ENCODE results near the gene NEO1. TPM values are rescaled to one million over a fixed set of nuclear protein-coding genes. Genes with fewer than 3 reads are reported as not detected.

The NEO1 gene
- total and polyA plus RNA-seq, 4 donors: 1.6 to 9.9 (median 5.8) TPM

DNA sequence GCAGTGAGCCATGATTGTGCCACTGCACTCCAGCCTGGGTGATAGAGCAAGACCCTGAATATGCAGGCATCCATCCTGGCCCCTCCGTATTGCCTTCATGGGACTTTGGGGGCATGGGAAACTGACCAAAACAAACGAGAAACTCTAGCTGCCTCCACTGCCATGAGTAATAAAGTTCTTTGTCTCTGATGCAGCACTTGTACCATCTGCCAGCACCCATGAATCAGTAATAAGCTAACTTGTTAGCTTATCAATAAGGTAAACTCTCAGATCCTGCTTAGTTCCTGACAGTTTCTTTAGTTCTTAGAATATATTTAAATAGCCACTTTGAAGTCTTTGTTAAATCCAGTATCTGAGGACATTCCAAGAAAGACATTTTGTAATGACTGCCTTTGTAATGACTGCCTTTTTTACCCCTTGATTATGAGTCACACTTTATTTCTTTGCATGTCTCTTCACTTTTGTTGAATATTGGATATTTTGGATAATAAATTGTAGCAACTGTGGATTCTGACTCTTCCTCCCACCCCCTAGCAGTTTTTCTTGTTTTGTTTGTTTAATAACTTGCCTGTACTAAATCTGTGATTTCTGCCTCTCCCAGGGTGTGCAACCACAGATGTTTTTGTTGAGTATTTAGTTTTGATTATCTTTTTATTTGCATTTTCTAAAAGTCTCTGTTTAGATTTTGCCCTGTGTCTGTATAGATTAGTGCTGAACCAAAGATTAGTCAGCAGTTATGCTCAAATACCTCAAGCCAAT lies 179.6 kb downstream of the NEO1 start:
- Histone ChIP-seq H3K4me3 (ENCODE audit: low read depth in 1 of 3, low read length in 3 of 3) (no peak overlapping the region), H3K36me3 (ENCODE audit: control insufficient read depth in 4 of 4, insufficient read depth in 3 of 4, low read depth in 1 of 4, low read length in 3 of 4) (no peaks in the 10 kb centered on the region), H3K9ac (ENCODE audit: low read depth in 1 of 2, low read length in 2 of 2) (no peak overlapping the region), H3K9me3 (ENCODE audit: control insufficient read depth in 4 of 4, low read length in 3 of 4) (no peaks in the 10 kb centered on the region), H3K27ac (ENCODE audit: low read depth in 1 of 2, low read length in 2 of 2) (no peak overlapping the region), H3K27me3 (ENCODE audit: control insufficient read depth in 4 of 4, insufficient read depth in 4 of 4, low read length in 3 of 4) (no peaks in the 10 kb centered on the region), H3K4me1 (ENCODE audit: control insufficient read depth in 4 of 4, insufficient read depth in 4 of 4, low read length in 3 of 4) (no peaks in the 10 kb centered on the region)
- no peak for TF ChIP-seq EGR1 (IDR thresholded peaks at IDR 0.05; ENCODE audit: low read depth in 2 of 2)
- TF ChIP-seq RAD21 (IDR thresholded peaks at IDR 0.05): no peak
- no peak for TF ChIP-seq TAF1 (conservative IDR thresholded peaks at IDR 0.05)
- TF ChIP-seq, protein P1, sequence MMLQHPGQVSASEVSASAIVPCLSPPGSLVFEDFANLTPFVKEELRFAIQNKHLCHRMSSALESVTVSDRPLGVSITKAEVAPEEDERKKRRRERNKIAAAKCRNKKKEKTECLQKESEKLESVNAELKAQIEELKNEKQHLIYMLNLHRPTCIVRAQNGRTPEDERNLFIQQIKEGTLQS (IDR thresholded peaks at IDR 0.05): no peak
- TF ChIP-seq FOXA1 (IDR thresholded peaks at IDR 0.05): no peak
- TF ChIP-seq JUND (IDR thresholded peaks at IDR 0.05): no peak
- TF ChIP-seq, protein P2, sequence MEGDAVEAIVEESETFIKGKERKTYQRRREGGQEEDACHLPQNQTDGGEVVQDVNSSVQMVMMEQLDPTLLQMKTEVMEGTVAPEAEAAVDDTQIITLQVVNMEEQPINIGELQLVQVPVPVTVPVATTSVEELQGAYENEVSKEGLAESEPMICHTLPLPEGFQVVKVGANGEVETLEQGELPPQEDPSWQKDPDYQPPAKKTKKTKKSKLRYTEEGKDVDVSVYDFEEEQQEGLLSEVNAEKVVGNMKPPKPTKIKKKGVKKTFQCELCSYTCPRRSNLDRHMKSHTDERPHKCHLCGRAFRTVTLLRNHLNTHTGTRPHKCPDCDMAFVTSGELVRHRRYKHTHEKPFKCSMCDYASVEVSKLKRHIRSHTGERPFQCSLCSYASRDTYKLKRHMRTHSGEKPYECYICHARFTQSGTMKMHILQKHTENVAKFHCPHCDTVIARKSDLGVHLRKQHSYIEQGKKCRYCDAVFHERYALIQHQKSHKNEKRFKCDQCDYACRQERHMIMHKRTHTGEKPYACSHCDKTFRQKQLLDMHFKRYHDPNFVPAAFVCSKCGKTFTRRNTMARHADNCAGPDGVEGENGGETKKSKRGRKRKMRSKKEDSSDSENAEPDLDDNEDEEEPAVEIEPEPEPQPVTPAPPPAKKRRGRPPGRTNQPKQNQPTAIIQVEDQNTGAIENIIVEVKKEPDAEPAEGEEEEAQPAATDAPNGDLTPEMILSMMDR (IDR thresholded peaks at IDR 0.05; ENCODE audit: low read depth, low read length, missing input control): no peak
- no peak for TF ChIP-seq NR2F2 (IDR thresholded peaks at IDR 0.05)
- WGBS: 85% methylated on average over 2 of the region's 2 CpGs
- no peak for DNase-seq (ENCODE audit: low spot score)

DNA sequence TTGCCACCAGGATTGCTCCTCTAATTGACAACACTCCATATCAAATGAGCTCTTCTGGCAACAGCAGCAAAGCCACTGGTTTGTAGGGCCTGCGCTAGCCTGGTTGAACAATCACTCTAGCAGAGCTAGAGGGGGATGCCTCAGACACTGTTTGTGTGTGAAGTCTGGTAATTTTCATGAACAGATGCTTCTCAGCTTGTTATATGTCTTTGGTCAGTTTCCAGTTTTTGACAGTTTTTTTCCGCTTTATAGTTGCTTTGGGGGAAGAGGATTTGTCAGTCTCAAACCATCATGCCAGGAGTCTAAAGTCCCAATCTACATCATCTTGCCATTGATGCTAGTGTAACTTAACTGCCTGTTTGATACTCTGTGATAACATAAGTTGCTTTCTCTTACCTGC lies 180.5 kb downstream of the NEO1 start:
- H3K27me3 ChIP-seq (ENCODE audit: control insufficient read depth in 4 of 4, insufficient read depth in 4 of 4, low read length in 3 of 4): no peaks in the 10 kb centered on the region
- 92% methylated on average over 2 of the region's 2 CpGs for WGBS
- peaks cover under 1 to 2% (median 1%) of the 10 kb centered on the region in 4 donors for H3K4me1 ChIP-seq (ENCODE audit: control insufficient read depth in 4 of 4, insufficient read depth in 4 of 4, low read length in 3 of 4)
- H3K4me3 ChIP-seq (ENCODE audit: low read depth in 1 of 3, low read length in 3 of 3): no peak overlapping the region
- TF ChIP-seq HNF4A (conservative IDR thresholded peaks at IDR 0.05) (no peak), JUND (IDR thresholded peaks at IDR 0.05) (no peak), HNF4G (IDR thresholded peaks at IDR 0.05) (no peak), RAD21 (IDR thresholded peaks at IDR 0.05) (no peak)
- TF ChIP-seq, protein P3, sequence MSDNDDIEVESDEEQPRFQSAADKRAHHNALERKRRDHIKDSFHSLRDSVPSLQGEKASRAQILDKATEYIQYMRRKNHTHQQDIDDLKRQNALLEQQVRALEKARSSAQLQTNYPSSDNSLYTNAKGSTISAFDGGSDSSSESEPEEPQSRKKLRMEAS (IDR thresholded peaks at IDR 0.05): no peak
- no peaks in the 10 kb centered on the region for H3K9me3 ChIP-seq (ENCODE audit: control insufficient read depth in 4 of 4, low read length in 3 of 4)
- DNase-seq (ENCODE audit: low spot score): no peak
- no peaks in the 10 kb centered on the region for H3K36me3 ChIP-seq (ENCODE audit: control insufficient read depth in 4 of 4, insufficient read depth in 3 of 4, low read depth in 1 of 4, low read length in 3 of 4)
- no peak overlapping the region for H3K9ac ChIP-seq (ENCODE audit: low read depth in 1 of 2, low read length in 2 of 2)
- H3K27ac ChIP-seq (ENCODE audit: low read depth in 1 of 2, low read length in 2 of 2): no peak overlapping the region

GRCh38 chr15:73233623-73234022 lies 181.4 kb downstream of the NEO1 start:
- no peak for TF ChIP-seq FOXA2 (IDR thresholded peaks at IDR 0.05)
- peaks cover 2 to 5% (median 3%) of the 10 kb centered on the region in 4 donors for H3K4me1 ChIP-seq (ENCODE audit: control insufficient read depth in 4 of 4, insufficient read depth in 4 of 4, low read length in 3 of 4)
- H3K27me3 ChIP-seq (ENCODE audit: control insufficient read depth in 4 of 4, insufficient read depth in 4 of 4, low read length in 3 of 4): no peaks in the 10 kb centered on the region
- H3K9ac ChIP-seq (ENCODE audit: low read depth in 1 of 2, low read length in 2 of 2): no peak overlapping the region
- no peak for DNase-seq (ENCODE audit: low spot score)
- H3K9me3 ChIP-seq (ENCODE audit: control insufficient read depth in 4 of 4, low read length in 3 of 4): no peaks in the 10 kb centered on the region
- no peak overlapping the region for H3K27ac ChIP-seq (ENCODE audit: low read depth in 1 of 2, low read length in 2 of 2)
- no peaks in the 10 kb centered on the region for H3K36me3 ChIP-seq (ENCODE audit: control insufficient read depth in 4 of 4, insufficient read depth in 3 of 4, low read depth in 1 of 4, low read length in 3 of 4)
- no peak overlapping the region for H3K4me3 ChIP-seq (ENCODE audit: low read depth in 1 of 3, low read length in 3 of 3)
- WGBS: 95% methylated on average over 5 of the region's 5 CpGs
